HG02973 (cell line): ENCODE data around the gene SNX19.
"Not testable (repeated sequence)": the region's sequence is repeated elsewhere in the genome, so short reads cannot be mapped to it uniquely, and the experiment has no call there.

ENCODE experiments used
- ATAC-seq: cut with Tn5 transposase; IDR thresholded peaks from one replicate; pipeline ENCODE4 v1.9.1; 2021; ENCODE audit warnings: moderate library complexity; ENCODE audit not compliant: unreplicated experiment

Gene SNX19, protein sequence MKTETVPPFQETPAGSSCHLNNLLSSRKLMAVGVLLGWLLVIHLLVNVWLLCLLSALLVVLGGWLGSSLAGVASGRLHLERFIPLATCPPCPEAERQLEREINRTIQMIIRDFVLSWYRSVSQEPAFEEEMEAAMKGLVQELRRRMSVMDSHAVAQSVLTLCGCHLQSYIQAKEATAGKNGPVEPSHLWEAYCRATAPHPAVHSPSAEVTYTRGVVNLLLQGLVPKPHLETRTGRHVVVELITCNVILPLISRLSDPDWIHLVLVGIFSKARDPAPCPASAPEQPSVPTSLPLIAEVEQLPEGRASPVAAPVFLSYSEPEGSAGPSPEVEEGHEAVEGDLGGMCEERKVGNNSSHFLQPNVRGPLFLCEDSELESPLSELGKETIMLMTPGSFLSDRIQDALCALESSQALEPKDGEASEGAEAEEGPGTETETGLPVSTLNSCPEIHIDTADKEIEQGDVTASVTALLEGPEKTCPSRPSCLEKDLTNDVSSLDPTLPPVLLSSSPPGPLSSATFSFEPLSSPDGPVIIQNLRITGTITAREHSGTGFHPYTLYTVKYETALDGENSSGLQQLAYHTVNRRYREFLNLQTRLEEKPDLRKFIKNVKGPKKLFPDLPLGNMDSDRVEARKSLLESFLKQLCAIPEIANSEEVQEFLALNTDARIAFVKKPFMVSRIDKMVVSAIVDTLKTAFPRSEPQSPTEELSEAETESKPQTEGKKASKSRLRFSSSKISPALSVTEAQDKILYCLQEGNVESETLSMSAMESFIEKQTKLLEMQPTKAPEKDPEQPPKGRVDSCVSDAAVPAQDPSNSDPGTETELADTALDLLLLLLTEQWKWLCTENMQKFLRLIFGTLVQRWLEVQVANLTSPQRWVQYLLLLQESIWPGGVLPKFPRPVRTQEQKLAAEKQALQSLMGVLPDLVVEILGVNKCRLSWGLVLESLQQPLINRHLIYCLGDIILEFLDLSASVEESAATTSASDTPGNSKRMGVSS

DNA sequence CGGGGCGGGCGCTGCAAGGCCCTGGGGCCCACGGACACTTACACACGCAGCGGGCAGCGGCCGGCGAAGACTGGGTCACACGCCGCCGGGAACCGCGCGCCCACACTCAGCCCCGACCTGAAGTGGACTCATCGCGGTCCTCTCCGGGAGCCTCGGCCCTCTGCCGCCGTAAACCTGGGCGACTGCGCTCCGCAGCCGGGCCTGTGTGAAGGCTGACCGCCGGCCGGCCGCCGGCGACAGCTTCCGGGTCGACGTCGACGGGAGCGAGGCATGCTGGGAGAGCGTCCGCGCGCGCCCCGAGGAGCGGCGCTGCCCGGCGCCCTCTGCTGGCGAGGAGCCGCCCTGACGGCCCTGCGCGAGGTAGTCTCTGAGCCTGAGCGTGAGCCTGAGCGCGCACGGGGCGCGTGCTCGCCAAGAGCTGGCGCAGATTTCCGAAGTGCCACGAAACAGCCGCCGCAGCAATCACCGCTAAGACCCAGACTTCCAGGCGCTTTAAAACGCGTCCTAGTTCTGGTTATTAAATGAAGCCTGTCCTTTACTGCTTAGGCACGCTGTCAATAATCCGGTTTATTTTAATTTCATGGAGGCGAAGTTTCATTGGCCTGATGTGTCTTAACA is at the start of gene SNX19:
Gene SNX19 (minus strand): TSS at position 242 of the 618 bp plus-strand sequence. CDS start 540 bp downstream, outside the sequence.
- peak; percentile 99 for ATAC-seq

- no peak for ATAC-seq
Observed at GRCh38 chr11:130964058-130964792, 47.9 kb upstream of the SNX19 start.

GRCh38 chr11:130947889-130948288 is 31.6 kb upstream of the SNX19 start:
- ATAC-seq = no peak

DNA sequence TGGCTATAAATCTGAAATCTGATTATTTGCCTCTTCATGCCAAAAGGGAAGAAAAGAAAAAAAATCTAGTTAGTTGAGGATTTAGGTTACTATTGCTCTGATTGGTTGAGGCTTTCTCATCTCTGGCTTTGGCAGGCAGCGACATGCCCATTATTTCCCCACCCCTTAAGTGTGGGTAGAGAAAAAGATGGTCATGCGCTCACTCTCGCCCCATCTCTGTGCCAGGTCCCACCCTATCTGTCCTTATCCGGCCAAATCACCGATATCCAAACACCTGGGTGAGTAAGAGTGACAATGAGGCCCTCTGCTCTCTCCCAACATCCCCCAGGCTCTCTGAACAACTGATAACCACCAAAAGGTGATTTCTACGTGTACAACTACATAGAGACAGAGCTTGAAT is 31.2 kb upstream of the SNX19 start:
- no peak for ATAC-seq

GRCh38 chr11:130947058-130947457 is 30.8 kb upstream of the SNX19 start:
- no peak for ATAC-seq

GRCh38 chr11:130945896-130946295 is 29.6 kb upstream of the SNX19 start:
- ATAC-seq = no peak

DNA sequence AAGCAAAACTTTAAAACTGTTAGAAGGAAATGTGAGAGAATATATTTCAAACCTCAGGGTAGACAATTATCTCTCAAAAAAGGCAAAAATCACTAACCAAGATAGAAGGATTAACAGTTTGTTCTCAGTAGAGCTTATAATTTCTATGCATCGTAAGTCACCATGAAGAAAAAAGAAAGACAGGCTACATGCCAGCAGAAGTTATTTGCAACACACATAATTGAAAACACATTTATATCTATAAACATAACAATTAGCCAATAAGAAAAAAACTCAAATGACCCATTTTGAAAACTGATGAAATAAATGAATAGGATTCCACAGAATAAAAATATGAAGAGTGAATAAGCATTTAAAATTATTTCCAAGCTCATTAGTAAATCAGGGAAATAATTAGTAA is 24.4 kb upstream of the SNX19 start:
- no peak for ATAC-seq

DNA sequence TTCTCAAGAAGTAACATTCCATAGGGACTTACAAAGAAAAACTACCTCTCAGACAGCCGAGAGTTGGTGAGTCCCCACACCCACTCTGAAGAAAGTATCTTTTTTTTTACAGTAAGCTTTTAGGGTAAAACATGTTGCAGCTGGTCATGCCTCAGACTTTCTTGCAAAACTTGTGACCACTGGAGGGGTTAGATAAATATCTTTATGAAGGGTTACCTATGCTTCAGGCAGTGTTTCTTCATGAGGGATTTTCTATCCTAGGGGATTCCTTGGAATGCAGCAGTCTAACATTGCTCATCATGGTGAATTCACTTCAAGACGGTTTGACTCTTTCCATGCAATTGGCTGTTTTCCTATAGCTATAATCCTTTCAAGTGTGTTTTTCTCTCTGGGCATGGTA is 20.8 kb upstream of the SNX19 start:
- no peak for ATAC-seq

DNA sequence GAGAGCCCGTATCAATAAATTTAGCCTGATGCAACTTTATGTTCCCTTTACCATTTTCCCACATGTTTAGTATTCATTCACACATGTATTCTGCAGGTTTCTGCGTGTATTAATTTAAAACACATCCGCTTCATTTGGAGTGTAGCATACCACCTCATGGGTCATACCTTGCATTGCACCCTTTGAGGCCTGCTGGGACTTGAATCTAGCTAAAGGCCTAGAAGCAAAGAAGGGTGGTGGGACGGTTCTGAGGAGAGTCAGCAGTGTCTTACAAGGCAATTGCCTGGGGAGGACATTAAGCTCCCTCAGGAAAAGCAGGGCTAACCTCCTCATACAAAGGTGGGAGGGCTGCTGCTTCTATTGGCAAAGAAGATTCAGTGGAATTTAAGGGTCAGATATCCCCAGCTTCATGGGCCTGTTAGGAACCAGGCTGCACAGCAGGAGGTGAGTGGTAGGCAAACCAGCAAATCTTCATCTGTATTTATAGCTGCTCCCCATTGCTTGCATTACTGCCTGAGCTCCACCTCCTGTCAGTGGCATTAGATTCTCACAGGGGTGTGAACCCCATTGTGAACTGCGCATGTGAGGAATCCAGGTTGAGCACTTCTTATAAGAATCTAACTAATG is 15.9 kb upstream of the SNX19 start:
- no peak for ATAC-seq

DNA sequence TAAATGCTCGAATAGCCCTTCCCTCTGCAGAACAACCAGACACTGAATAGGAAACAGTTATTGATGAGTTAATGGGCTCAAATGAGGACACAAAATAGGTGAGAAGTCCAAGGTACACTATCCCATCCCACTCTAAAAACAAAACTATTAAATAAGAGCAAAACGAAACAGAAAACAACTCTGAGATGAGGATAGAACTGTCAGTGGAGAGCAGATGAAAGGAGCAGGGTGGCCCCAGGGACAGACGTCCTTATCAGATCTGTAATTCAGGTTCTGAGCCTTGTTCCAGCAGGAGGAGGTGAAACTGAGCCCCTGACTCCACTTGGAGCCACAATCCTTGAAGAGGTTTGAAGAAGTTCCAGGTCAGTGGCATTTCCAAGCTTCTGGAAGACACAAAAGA is 8.5 kb upstream of the SNX19 start:
- ATAC-seq = no peak

GRCh38 chr11:130920612-130921011 is 4.3 kb upstream of the SNX19 start:
- ATAC-seq = not testable (repeated sequence)

GRCh38 chr11:130918081-130918480 is 1.8 kb upstream of the SNX19 start:
- ATAC-seq = no peak

- ATAC-seq = no peak
Observed at GRCh38 chr11:130916910-130917309, 631 bp upstream of the SNX19 start.

- peak; percentile 5 for ATAC-seq
Observed at GRCh38 chr11:130915603-130916237, 559 bp downstream of the SNX19 start.

- no peak for ATAC-seq
Observed at GRCh38 chr11:130913268-130913667, 3.0 kb downstream of the SNX19 start.

- no peak for ATAC-seq
Observed at GRCh38 chr11:130912552-130912951, 3.7 kb downstream of the SNX19 start.

- ATAC-seq = no peak
Observed at GRCh38 chr11:130911306-130911705, 5.0 kb downstream of the SNX19 start.

- no peak for ATAC-seq
Observed at GRCh38 chr11:130909650-130910049, 6.6 kb downstream of the SNX19 start.

GRCh38 chr11:130908770-130909625 is 7.3 kb downstream of the SNX19 start:
- ATAC-seq = no peak
